Cardiac muscle cell (in vitro differentiated cells and primary cell): ENCODE data around the gene MAST4. TPM values are rescaled to one million over a fixed set of nuclear protein-coding genes. Genes with fewer than 3 reads are reported as not detected.

Source experiments
- DNase-seq, 2 donors: peaks; one replicate each; pipeline versions ENCODE4 v3.0.0 to v3.0.0-alpha.2; 2010 to 2017; ENCODE audit warnings: low read depth in 1 of 2, low spot score in 1 of 2
- H3K27ac ChIP-seq: fragments of 200-600 bp; sonication (generic); 2 replicates; pipeline ENCODE4 v1.5.1; 2016
- H3K27me3 ChIP-seq: fragments of 200-600 bp; sonication (generic); 2 replicates; pipeline ENCODE4 v1.6.0; 2016; ENCODE audit warnings: control low read depth
- H3K36me3 ChIP-seq: fragments of 200-600 bp; sonication (generic); 2 replicates; pipeline ENCODE4 v1.5.1; 2016; ENCODE audit warnings: control low read depth
- H3K4me1 ChIP-seq: fragments of 200-600 bp; sonication (generic); 2 replicates; pipeline ENCODE4 v1.8.1; 2017; ENCODE audit warnings: low read depth, mild to moderate bottlenecking, mixed run types
- H3K4me3 ChIP-seq: fragments of 200-600 bp; sonication (generic); 2 replicates; pipeline ENCODE4 v1.5.1; 2016; ENCODE audit warnings: mild to moderate bottlenecking
- H3K9me3 ChIP-seq: fragments of 200-600 bp; sonication (generic); 2 replicates; pipeline ENCODE4 v1.5.1; 2017; ENCODE audit warnings: low read depth, mild to moderate bottlenecking, control low read depth
- polyA plus RNA-seq: library from polyadenylated mRNA; unstranded; fragments of >200 nt; fragmentation: Nextera tagmentation; extraction: Ambion mirVana; gene quantifications from 2 replicates; pipeline ENCODE4 v1.2.1, GENCODE V29; 2016
- total RNA-seq: library from RNA; depleted of rRNA; stranded (reverse); fragments of >200 nt; gene quantifications from 2 replicates; pipeline ENCODE4 v1.2.3, GENCODE V29; 2016
- TF ChIP-seq, protein P1 (sequence below): IDR thresholded peaks from 2 replicates; pipeline ENCODE4 v1.5.1; 2012; ENCODE audit warnings: low read depth, mild to moderate bottlenecking, low read length

Gene MAST4
- total and polyA plus RNA-seq, 2 experiments from 2014 or later = 33.1 to 58.0 TPM

DNA sequence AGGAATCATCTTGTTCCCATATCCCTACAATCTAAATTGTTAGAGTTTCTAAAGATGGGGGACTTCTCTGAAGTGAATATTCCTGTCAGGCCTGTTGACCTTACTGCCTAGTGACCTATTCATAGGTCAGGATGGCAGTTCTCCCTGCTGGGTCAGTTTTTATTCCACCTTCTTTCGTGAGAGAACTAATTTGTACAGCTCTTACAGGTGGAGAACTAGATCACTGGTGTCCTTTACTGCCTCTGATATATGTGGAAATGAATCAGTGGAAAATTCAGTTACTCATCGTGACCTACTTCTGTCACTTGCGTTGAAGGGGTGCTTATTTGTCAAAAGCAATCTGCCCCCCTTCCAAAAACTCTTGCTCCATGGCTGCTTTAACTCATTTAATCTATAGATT lies 435.5 kb downstream of the MAST4 start:
- H3K27me3 ChIP-seq = no peaks in the 10 kb centered on the region
- DNase-seq = no peak
- H3K27ac ChIP-seq = peak overlapping the region; percentile 62
- no peak overlapping the region for H3K4me3 ChIP-seq
- H3K36me3 ChIP-seq = no peaks in the 10 kb centered on the region
- H3K9me3 ChIP-seq = no peaks in the 10 kb centered on the region
- peaks cover 52% of the 10 kb centered on the region for H3K4me1 ChIP-seq
- TF ChIP-seq, protein P1, sequence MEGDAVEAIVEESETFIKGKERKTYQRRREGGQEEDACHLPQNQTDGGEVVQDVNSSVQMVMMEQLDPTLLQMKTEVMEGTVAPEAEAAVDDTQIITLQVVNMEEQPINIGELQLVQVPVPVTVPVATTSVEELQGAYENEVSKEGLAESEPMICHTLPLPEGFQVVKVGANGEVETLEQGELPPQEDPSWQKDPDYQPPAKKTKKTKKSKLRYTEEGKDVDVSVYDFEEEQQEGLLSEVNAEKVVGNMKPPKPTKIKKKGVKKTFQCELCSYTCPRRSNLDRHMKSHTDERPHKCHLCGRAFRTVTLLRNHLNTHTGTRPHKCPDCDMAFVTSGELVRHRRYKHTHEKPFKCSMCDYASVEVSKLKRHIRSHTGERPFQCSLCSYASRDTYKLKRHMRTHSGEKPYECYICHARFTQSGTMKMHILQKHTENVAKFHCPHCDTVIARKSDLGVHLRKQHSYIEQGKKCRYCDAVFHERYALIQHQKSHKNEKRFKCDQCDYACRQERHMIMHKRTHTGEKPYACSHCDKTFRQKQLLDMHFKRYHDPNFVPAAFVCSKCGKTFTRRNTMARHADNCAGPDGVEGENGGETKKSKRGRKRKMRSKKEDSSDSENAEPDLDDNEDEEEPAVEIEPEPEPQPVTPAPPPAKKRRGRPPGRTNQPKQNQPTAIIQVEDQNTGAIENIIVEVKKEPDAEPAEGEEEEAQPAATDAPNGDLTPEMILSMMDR = no peak

DNA sequence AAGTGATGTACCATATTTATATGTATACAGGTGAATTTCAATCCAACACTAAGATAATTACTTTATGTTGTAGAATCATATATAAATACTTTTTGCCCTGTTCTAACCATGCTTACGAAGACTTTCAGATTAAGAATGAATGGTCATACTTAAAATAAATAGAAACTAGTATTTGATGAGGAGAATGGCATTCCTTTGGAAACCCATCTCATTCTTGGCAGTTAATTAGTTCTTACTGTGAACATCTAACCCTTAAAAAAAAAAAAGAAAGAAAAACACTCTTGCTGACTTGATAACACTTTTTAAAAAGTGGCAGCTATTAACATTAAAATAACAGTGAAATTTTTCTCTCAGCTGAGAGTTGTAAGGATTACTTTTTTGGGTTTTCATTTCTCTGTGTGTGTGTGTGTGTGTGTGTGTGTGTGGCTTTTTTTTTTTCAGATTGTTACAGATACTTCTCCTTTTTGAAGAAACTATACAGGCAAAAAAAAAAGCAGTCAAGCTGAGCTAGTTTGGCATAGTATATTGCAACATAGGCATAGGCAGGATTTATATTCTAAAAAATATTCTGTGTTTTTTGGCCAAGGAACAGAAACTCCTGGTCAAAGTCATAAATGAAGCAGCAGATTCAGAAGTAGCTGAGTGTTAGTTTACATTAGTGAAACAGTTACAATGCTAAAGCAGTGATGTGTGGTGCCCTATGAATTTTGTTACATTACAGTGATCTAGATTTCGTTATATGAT lies 436.9 kb downstream of the MAST4 start:
- DNase-seq = peak in 1 of 2 donors; percentile 46
- Histone ChIP-seq H3K27me3 (no peaks in the 10 kb centered on the region), H3K4me3 (no peak overlapping the region), H3K4me1 (peaks cover 59% of the 10 kb centered on the region), H3K27ac (peak overlapping the region; percentile 63), H3K36me3 (no peaks in the 10 kb centered on the region), H3K9me3 (no peaks in the 10 kb centered on the region)
- TF ChIP-seq, protein P1 = no peak

DNA sequence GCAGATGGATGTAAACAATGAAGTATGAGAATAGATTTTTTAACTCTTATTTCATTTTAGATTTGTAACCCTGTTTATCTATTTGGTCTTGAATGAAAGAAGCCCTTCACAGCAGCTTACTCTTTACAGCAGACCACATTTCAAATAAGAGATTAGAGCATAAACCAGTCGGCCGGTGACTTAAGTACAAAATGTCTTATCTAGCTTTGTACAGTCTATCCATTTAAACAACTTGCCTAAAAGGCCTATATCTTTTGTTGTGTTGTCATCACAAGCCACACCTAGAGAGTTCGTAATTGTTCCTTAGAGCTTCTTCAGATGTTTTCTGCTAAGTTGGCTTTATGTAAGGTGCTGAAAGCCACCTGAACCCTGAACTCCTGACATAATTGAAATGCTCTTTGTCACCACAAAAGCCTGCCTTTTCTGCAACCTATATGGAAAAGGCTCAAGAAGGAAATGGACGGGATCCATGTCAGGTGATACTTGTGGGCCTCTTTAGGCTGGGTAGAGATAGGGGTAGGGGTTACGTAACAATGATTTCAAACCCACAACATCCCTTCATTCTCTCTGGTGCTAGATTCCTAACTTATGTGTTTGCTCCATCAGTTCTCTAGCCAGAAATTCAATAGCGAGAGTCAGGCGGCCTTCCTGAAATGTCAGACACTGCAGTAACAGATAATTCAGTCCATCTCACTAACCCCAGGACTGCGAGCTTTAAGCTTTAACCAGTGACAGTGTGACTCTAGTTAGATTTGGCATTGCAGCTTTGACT lies 437.9 kb downstream of the MAST4 start:
- Histone ChIP-seq H3K27me3 (no peaks in the 10 kb centered on the region), H3K4me3 (no peak overlapping the region), H3K27ac (peak overlapping the region; percentile 63), H3K9me3 (no peaks in the 10 kb centered on the region), H3K4me1 (peaks cover 69% of the 10 kb centered on the region), H3K36me3 (no peaks in the 10 kb centered on the region)
- TF ChIP-seq, protein P1 = no peak
- DNase-seq = peak in 1 of 2 donors; percentile 45

DNA sequence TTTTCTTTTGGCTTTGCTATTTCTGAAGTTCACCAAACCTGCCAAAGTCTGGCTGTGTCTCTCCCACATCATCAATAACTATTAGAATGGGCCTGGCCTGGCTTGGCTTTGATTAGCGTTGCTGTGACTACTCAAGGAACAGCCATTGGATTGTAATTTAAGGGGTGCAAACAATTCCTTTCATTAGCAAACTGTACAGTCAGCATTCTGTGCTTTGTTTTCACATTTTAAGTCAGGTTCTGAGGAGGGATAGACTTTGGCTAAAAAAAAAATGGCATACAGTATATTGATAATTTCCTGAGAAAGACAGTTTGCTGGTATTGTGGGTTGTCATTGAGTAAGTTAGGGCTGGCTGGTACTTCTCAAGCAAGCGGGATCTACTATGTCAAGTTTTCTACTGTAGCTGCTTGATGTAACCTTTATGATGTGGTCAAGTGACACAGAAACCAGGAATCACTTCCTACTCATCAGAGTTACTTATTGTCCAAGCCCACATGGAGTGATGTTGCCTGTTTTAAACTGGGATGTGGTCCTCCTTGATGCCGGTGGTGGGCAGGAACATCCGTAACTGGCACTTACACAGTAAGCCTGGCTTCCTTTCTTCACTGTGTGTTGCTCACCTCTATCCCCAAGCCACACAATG lies 439.0 kb downstream of the MAST4 start:
- TF ChIP-seq, protein P1 = no peak
- Histone ChIP-seq H3K27me3 (no peaks in the 10 kb centered on the region), H3K27ac (no peak overlapping the region), H3K36me3 (no peaks in the 10 kb centered on the region), H3K9me3 (no peaks in the 10 kb centered on the region), H3K4me3 (no peak overlapping the region), H3K4me1 (peaks cover 76% of the 10 kb centered on the region)
- no peak for DNase-seq

DNA sequence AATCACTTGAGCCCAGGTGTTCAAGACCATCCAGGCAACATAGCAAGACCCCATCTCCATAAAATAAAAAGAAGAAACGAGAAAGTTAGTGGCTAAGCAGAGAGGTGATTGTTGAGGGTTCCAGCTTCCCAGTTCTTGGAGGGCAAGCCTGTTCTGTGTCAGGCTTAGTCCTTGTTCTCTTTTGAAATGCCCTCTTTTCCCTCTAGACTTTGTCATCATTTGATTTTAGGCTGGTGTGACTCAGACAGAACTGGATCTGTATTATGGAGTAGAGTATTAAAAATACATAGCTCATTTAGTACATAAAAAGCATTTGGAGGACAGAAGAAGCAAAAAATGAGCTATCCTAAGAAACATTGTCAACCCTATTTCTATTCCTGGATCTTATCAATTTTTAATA lies 441.0 kb downstream of the MAST4 start:
- no peaks in the 10 kb centered on the region for H3K36me3 ChIP-seq
- no peaks in the 10 kb centered on the region for H3K9me3 ChIP-seq
- H3K4me1 ChIP-seq = peaks cover 58% of the 10 kb centered on the region
- no peak for DNase-seq
- no peaks in the 10 kb centered on the region for H3K27me3 ChIP-seq
- H3K27ac ChIP-seq = no peak overlapping the region
- no peak overlapping the region for H3K4me3 ChIP-seq
- TF ChIP-seq, protein P1 = no peak
